ENCODE data around the gene ABHD14A.

The ABHD14A gene

GRCh38 chr3:51955175-51955892, 19.5 kb upstream of the ABHD14A start, which contains the start of gene GPR62:
Gene GPR62 (plus strand): TSS chr3:51955381. CDS start chr3:51955653, 272 bp downstream.
- in situ Hi-C loops (cut with HindIII; ENCODE audit: low sequenced_read_pairs), result no loop called here

GRCh38 chr3:51955893-51956770, 18.7 kb upstream of the ABHD14A start:
- in situ Hi-C loops (cut with HindIII; ENCODE audit: low sequenced_read_pairs), result no loop called here

- in situ Hi-C loops (cut with HindIII; ENCODE audit: low sequenced_read_pairs), result no loop called here
Observed at GRCh38 chr3:51957520-51958205, 17.2 kb upstream of the ABHD14A start.

GRCh38 chr3:51958603-51959521, 16.0 kb upstream of the ABHD14A start:
- in situ Hi-C loops (cut with HindIII; ENCODE audit: low sequenced_read_pairs), result no loop called here

- in situ Hi-C loops (cut with HindIII; ENCODE audit: low sequenced_read_pairs), result no loop called here
Observed at GRCh38 chr3:51959651-51960050, 15.2 kb upstream of the ABHD14A start.

- in situ Hi-C loops (cut with HindIII; ENCODE audit: low sequenced_read_pairs), result no loop called here
Observed at GRCh38 chr3:51960386-51960785, 14.5 kb upstream of the ABHD14A start.

- in situ Hi-C loops (cut with HindIII; ENCODE audit: low sequenced_read_pairs), result no loop called here
Observed at GRCh38 chr3:51961011-51961410, 13.9 kb upstream of the ABHD14A start.

GRCh38 chr3:51961602-51962569, 13.0 kb upstream of the ABHD14A start:
- in situ Hi-C loops (cut with HindIII; ENCODE audit: low sequenced_read_pairs), result no loop called here

GRCh38 chr3:51962854-51963530, 11.9 kb upstream of the ABHD14A start:
- in situ Hi-C loops (cut with HindIII; ENCODE audit: low sequenced_read_pairs), result no loop called here

GRCh38 chr3:51963951-51964451, 10.9 kb upstream of the ABHD14A start:
- in situ Hi-C loops (cut with HindIII; ENCODE audit: low sequenced_read_pairs), result no loop called here

- in situ Hi-C loops (cut with HindIII; ENCODE audit: low sequenced_read_pairs), result no loop called here
Observed at GRCh38 chr3:51964521-51964920, 10.3 kb upstream of the ABHD14A start.

GRCh38 chr3:51966016-51966415, 8.8 kb upstream of the ABHD14A start:
- in situ Hi-C loops (cut with HindIII; ENCODE audit: low sequenced_read_pairs), result no loop called here

GRCh38 chr3:51966486-51966885, 8.4 kb upstream of the ABHD14A start:
- in situ Hi-C loops (cut with HindIII; ENCODE audit: low sequenced_read_pairs), result no loop called here

- in situ Hi-C loops (cut with HindIII; ENCODE audit: low sequenced_read_pairs), result no loop called here
Observed at GRCh38 chr3:51966922-51967383, 7.9 kb upstream of the ABHD14A start.

GRCh38 chr3:51967384-51968169, 7.3 kb upstream of the ABHD14A start, which contains the start of gene PCBP4:
Gene PCBP4 (minus strand): TSS chr3:51967454. CDS start chr3:51961240, 6,214 bp downstream.
- in situ Hi-C loops (cut with HindIII; ENCODE audit: low sequenced_read_pairs), result no loop called here

- in situ Hi-C loops (cut with HindIII; ENCODE audit: low sequenced_read_pairs), result no loop called here
Observed at GRCh38 chr3:51968170-51968775, 6.6 kb upstream of the ABHD14A start.
